ENCODE results near the gene NRIP1.

NRIP1 gene

DNA sequence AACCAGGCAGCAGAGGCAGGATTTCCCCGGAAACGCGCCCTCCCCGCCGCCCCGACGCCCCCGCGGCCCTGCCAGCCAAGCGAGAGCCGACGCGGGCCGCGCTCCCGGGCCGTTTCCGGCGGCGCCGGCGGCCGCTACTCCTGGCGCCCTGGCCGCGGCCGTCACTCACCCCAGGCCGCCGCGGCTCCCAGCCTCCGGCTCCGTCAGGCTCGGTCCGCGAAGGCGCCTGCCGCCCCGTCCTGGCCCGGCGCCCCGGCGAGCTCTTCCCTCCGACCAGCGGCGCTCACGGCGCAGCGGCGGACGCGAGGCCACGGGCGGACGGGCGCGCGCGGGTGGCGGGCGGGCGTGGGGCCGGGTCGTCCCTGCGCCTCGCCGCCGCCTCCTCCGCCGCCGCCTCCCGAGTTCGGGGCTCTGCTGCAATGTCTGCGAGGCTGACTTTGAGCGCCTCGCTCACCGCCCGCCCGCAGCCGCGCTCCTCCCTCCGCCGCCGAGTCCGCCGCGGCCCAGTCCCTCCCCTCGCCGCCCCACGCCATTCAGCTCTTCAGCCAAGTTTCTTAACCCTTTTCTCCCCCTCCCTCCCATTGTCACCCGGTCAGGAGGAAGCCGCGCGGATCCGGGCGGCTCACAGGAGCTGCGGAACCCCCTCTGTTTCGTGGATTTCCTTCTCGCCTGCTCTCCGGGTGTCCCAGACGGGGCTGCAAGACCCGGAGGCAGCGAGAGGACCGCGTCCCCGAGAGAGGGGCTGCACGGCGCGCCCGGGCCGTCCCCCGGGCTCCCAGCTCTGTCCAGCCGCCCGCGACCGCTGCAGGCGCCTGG lies at the start of gene NRIP1:
Gene NRIP1, minus strand, starts transcription at position 425 of the 816 bp plus-strand sequence. CDS start 96,808 bp downstream, outside the sequence.
- DNase-seq, result peak; percentile 35

DNA sequence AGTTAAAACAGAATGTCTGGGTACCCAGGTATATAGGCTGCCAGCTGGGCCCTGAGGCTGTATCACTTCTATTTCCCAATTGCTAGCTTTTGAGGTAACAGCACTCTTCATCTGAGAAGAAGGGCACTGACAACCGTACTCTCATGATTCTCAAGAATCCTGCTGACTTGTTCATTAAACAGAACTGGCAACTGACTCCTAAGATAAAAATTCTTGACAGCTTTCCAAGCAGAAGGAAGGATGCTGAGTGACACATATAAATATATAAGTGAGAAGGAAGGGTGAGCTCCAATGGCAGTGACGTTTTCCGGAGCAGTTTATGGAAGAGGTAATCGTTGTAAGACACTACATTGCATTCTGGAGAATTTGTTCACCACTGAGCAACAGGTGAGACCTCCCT lies 48.1 kb upstream of the NRIP1 start:
- DNase-seq, result no peak

- no peak for DNase-seq
Measured at GRCh38 chr21:15108801-15109200, 44.0 kb upstream of the NRIP1 start.

DNA sequence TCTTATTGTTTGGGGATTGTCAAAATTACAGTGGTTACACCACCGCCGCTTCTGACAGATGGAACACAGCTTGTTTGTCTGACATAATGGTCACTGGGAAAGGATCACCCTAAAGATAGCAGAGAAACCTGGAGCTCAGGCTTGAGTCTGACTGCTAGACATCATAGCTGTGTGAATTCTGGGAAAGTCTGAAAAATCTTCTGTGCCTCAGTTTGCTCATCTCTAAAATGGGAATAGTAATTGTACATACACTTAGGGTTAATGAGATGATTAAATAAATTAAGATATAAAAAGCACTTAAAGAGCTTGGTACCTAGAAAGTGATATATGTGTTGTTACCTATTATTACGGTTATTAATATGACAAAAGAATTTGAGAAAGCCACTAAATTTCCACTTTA lies 39.7 kb upstream of the NRIP1 start:
- no peak for DNase-seq

- DNase-seq, result no peak
Measured at GRCh38 chr21:15098908-15099307, 34.1 kb upstream of the NRIP1 start.

- no peak for DNase-seq
Measured at GRCh38 chr21:15098181-15098580, 33.4 kb upstream of the NRIP1 start.

- DNase-seq, result no peak
Measured at GRCh38 chr21:15097580-15097979, 32.8 kb upstream of the NRIP1 start.

DNA sequence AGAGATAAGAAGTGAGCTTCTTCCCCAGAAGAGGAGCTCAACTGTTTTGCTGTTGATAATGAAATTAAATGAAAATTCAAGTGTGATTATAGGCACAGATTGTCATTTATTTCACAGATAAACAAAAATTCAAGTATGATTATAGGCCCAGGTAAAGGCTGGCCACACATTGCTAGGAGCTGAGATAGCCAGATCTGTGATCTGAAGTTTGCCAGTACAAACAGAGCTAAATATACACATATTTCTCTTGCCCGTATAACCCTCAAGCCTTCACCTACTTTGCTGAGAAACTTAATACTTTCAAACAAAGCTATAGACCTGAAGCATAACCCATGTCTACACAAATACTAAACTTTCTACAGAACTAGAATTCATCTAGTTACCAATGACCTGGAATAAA lies 31.3 kb upstream of the NRIP1 start:
- no peak for DNase-seq

DNA sequence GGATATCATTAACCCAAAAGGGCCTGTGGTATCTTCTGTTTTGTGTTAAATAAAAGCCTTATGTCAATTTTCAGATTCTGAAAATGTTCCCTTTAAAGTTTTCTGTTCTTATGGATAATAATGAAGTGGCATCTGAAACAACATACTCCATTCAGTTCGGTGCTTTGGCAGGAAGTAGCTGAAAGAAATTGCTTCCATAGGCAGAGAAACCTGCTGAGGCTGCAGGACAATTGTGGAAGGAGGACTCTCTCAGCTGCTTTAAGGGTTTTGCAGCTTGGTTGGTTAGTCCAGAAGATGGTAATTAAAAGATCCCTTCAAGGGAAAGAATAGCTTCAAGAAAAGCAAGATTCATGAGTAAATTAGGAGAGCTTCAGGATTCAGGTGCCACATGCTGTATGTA lies 30.5 kb upstream of the NRIP1 start:
- no peak for DNase-seq

- no peak for DNase-seq
Measured at GRCh38 chr21:15094706-15095105, 29.9 kb upstream of the NRIP1 start.

- no peak for DNase-seq
Measured at GRCh38 chr21:15093216-15093615, 28.4 kb upstream of the NRIP1 start.

DNA sequence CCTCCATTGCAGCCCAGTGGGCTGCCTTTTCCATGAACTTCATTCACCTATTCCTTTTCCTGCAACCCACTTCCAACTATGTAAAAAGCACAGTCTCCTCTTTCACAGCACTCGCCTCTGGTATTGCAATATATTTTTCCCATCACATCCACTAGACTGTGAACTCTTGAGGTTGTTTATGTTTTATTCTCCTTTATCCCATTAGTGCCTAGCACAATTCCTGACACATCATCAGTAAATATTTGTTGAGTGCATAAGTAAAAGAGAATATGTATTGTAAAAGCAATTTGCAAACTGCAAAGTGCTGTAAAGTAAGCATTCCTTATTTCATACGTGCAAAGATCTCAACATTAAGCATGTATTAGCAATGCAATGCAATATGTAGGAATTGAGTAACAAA lies 27.9 kb upstream of the NRIP1 start:
- DNase-seq, result no peak

DNA sequence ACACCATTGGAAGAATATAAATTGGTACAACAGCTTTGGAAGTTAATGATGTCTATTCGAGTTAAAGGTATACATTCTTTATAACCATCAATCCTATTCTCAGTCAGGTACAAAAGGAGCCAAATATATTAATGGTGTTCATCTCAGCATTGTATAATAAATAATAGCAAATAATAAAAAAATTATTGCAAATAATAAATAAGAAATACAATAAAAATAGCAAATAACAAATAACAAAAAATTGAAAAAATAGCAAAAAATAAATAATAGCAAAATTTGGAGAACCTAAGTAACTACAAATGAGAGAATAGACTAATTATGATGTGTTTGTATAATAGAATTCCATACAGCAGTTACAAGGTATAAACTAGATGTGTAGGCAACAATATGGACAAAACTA lies 25.6 kb upstream of the NRIP1 start:
- DNase-seq, result no peak

DNA sequence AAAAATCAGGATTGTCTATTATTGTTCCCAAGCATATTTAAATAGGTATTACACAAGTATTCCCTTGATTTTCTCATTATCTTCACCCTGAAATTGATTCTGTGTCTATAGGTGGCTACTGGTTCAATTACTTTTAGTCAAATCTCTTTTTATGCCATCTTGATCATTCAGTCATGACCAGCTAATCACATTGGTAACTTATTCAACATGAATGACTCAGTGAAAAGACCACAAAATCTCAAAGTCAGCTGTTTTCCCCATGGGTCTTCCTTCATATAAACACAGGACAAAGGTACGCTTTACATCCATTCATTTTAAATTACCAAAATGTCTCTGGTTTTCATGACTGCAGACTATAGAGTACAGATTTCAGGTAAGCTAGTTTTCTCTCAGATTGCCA lies 23.7 kb upstream of the NRIP1 start:
- no peak for DNase-seq

DNA sequence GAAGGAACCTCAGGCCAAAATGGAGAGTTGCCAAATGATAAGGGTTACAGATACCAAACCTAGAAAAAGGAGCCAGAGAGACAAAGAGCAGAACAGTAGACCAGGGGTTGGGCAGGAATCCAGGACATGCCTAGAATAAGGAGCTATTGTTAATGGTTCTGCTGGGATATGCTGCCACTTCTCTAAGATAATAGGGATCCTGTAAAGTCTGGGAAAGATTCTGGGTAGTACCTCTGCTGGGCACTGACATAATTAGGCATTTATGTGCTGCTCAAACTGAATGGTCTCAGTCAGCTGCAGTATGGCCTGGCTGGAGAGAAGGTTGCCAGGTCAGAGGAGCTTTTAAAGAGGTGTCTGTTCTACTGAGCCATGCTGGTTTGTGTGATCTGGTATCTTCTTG lies 19.9 kb upstream of the NRIP1 start:
- DNase-seq, result no peak

DNA sequence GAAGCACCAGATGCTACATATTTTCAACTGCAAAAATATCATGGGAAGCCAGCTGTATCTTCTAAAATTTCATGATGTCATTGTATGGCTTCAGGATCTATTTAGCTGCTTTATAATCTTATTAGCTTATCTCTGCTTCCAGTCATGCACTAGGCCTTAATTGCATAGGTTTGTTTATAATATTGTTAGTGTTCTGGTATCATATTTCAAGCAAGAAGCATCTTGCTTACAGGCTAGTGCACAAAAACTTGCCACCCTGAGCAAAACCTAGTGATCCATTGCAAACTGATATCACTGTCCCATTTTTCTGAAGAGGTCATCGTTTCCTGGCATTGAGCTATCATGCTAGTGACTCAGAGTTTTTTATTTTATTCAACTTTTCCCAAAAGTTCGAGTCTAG lies 15.7 kb upstream of the NRIP1 start:
- no peak for DNase-seq

GRCh38 chr21:15079269-15079668 lies 14.5 kb upstream of the NRIP1 start:
- DNase-seq, result no peak

DNA sequence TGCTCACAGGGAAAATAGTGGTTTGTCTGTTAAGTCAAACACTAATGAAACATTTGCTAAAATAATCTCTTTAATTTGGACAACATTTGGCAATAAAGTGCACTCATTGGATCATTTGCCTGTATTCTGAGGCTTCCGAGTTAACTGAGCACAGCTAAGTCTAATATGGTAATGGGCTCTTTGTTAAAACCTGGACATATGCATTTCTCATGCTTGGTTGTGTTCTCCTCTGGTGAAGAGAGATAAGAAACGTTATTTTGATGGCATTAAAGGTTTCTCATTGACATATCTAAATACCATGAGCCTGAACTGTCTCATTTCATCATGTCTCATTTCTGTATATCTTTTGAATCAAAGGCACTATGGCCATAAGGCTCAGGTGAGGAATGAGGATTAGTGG lies 13.4 kb upstream of the NRIP1 start:
- no peak for DNase-seq

- no peak for DNase-seq
Measured at GRCh38 chr21:15077529-15078145, 12.8 kb upstream of the NRIP1 start.

GRCh38 chr21:15076730-15077129 lies 11.9 kb upstream of the NRIP1 start:
- DNase-seq, result no peak

DNA sequence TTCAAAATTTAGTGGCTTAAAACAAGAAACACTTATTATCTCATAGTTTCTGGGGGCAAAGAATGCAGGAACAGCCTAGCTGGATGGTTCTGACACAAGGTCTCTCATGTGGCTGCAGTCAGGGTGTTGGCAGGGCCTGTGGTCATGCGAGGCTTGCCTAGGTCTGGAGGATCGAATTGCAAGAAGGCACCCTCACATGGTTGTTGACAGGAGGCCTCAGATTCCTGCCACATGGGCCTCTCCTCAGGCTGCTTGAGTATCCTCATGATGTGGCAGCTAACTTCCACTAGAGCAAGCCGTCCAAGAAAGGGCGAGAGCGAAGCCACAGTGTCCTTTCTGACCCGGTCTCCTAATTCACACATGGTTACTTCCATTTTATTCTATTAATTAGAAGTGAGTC lies 6.2 kb upstream of the NRIP1 start:
- DNase-seq, result no peak

DNA sequence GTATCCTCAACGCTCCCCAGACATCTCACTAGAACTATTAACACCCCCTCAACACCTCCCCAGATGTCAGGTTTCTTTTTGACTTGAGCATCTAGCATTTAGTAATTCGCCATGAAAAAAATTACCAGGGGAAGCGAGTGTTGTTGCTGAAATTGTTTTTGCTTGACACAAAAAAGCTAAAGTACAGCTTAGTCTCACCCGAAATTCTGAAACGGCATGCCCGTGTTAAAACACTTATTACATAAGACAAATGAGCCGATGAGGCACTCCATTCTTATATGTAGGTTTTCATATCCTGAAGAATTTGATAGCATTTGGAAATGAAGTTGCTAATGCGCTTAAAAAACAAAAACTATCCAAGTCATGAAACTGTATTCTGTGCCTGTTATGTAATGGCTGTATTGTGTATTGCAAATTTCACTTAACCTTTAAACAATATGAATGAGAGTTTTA lies 1.3 kb upstream of the NRIP1 start:
- no peak for DNase-seq

GRCh38 chr21:15065392-15066122 lies 757 bp upstream of the NRIP1 start:
- DNase-seq, result peak; percentile 56
